Peyer's patch (tissue), 4 donors: ENCODE measurements around the gene PLA2G4C. TPM values are rescaled to one million over a fixed set of nuclear protein-coding genes. Genes with fewer than 3 reads are reported as not detected.

Experiments
- DNase-seq, 3 donors: peaks; one replicate each; pipeline ENCODE4 v3.0.0-alpha.2; 2017 to 2019
- H3K27ac ChIP-seq, 4 donors: fragments of 200-600 bp; sonication (generic); one replicate each; pipeline ENCODE4 v1.5.1; 2016 to 2019
- H3K27me3 ChIP-seq, 2 donors: fragments of 200-600 bp; sonication (generic); one replicate each; pipeline ENCODE4 v1.5.1; 2019
- H3K36me3 ChIP-seq, 3 donors: fragments of 200-600 bp; sonication (generic); one replicate each; pipeline ENCODE4 v1.5.1; 2016 to 2019
- H3K4me1 ChIP-seq, 4 donors: fragments of 200-600 bp; sonication (generic); one replicate each; pipeline ENCODE4 v1.5.1; 2016 to 2019
- H3K4me3 ChIP-seq, 4 donors: fragments of 200-600 bp; sonication (generic); 1 replicate in 3 of 4; 2 replicates in 1 of 4; pipeline ENCODE4 v1.5.1; 2016 to 2019; ENCODE audit warnings: mild to moderate bottlenecking in 1 of 4
- H3K9me3 ChIP-seq, 4 donors: fragments of 200-600 bp; sonication (generic); one replicate each; pipeline ENCODE4 v1.5.1; 2016 to 2019; ENCODE audit warnings: mild to moderate bottlenecking in 1 of 4
- POLR2A ChIP-seq, 2 donors: fragments of 450-650 bp; IDR thresholded peaks; one replicate each; pipeline ENCODE4 v1.5.1; 2017; ENCODE audit warnings: antibody characterized with exemption in 2 of 2, mild to moderate bottlenecking in 2 of 2, moderate library complexity in 2 of 2
- total RNA-seq, 4 donors: library from RNA; depleted of rRNA; stranded (reverse); fragments of >200 nt; gene quantifications; one replicate each; pipeline ENCODE4 v1.1.0, GENCODE V29; 2016
- TF ChIP-seq, protein P1 (sequence below), 6 experiments: fragments of 450-650 bp in 4 of 6; fragments of 200-600 bp in 2 of 6; sonication (generic) in 1 of 6; IDR thresholded peaks; one replicate each; pipeline ENCODE4 v1.5.1; 2017 to 2019; ENCODE audit warnings: antibody characterized with exemption in 6 of 6, mild to moderate bottlenecking in 3 of 6, moderate library complexity in 1 of 6

PLA2G4C gene
- total RNA-seq, 4 donors from 2014 or later, result 7.6 to 26.9 (median 18.3) TPM

DNA sequence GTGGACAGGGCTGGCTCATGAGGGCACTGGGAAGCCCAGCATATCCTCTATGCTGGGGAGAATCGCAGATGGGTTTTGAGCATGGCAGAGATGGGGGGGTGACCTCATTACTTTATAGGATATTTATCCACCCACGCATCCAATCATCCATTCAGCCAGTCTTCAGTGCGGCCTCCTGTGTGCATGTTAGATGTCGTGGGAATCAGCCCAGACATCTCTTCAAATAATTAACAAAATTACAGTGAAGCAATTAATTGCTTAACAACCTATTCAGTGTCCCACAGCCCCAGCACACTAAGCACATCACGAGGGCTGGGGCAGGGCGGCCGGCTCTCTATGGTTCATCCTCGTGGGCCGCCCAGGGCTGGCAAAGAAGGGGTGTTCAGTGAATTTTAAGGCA, 38.0 kb upstream of the PLA2G4C start:
- Histone ChIP-seq H3K4me1 (no peaks in the 10 kb centered on the region), H3K36me3 (peaks cover 0 to 13% (median 0%) of the 10 kb centered on the region in 3 donors), H3K9me3 (no peaks in the 10 kb centered on the region), H3K27ac (no peak overlapping the region), H3K4me3 (no peak overlapping the region), H3K27me3 (no peaks in the 10 kb centered on the region)
- TF ChIP-seq, protein P1, sequence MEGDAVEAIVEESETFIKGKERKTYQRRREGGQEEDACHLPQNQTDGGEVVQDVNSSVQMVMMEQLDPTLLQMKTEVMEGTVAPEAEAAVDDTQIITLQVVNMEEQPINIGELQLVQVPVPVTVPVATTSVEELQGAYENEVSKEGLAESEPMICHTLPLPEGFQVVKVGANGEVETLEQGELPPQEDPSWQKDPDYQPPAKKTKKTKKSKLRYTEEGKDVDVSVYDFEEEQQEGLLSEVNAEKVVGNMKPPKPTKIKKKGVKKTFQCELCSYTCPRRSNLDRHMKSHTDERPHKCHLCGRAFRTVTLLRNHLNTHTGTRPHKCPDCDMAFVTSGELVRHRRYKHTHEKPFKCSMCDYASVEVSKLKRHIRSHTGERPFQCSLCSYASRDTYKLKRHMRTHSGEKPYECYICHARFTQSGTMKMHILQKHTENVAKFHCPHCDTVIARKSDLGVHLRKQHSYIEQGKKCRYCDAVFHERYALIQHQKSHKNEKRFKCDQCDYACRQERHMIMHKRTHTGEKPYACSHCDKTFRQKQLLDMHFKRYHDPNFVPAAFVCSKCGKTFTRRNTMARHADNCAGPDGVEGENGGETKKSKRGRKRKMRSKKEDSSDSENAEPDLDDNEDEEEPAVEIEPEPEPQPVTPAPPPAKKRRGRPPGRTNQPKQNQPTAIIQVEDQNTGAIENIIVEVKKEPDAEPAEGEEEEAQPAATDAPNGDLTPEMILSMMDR (IDR thresholded peaks at IDR 0.05), result no peak
- TF ChIP-seq POLR2A (IDR thresholded peaks at IDR 0.05), result no peak
- no peak for DNase-seq

DNA sequence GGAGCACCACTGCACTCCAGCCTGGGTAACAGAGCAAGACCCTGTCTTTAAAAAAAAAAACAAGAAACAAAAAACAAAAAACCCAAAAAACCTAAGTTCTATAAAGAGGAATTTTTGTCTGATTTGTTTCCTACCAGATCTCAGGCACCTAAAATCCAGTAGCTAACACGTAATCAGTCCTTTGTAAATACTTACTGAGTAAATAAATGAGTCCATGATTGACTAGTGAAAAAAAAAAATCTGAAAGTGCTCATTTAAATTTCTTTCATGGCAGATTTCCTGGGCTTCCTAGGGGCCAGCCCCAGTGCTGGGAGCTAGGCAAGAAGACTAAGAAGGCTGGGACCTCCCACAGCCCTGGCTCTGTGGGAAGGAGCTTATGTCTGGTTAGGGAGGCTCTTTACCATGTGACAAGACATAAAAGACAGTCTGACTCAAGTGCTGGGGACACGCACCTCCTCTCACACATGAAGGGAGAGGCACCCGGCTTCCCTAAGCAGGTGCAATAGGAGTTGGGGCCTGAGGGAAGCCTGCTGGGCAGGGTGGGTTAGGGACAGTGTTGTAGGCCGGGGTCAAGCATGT, 37.1 kb upstream of the PLA2G4C start:
- TF ChIP-seq, protein P1 (IDR thresholded peaks at IDR 0.05), result no peak
- no peak for TF ChIP-seq POLR2A (IDR thresholded peaks at IDR 0.05)
- peaks cover 0 to 13% (median 0%) of the 10 kb centered on the region in 3 donors for H3K36me3 ChIP-seq
- no peaks in the 10 kb centered on the region for H3K27me3 ChIP-seq
- H3K4me1 ChIP-seq, result no peaks in the 10 kb centered on the region
- H3K4me3 ChIP-seq, result no peak overlapping the region
- no peak for DNase-seq
- H3K27ac ChIP-seq, result no peak overlapping the region
- H3K9me3 ChIP-seq, result no peaks in the 10 kb centered on the region

DNA sequence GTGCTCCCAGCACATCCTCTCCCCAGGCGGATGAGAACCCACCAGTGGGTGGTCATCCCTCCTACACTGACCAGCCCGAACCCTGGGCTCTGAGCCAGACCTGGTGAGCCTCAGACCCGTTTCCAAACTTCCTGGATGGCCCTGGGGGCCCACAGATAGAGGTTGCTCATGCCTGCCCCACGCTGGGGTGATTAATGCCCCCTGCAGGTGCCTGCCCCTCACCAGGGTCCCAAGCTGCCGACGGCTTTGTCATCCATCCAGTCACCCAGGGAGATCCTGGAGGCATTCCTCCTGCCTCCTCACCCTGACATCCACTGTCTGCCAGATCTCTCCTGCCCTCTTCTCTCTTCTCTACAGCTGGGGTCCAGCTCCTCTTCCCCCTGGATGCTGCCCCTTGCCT, 28.4 kb upstream of the PLA2G4C start:
- Histone ChIP-seq H3K27me3 (no peaks in the 10 kb centered on the region), H3K9me3 (no peaks in the 10 kb centered on the region), H3K36me3 (no peaks in the 10 kb centered on the region), H3K4me1 (no peaks in the 10 kb centered on the region), H3K27ac (no peak overlapping the region), H3K4me3 (no peak overlapping the region)
- DNase-seq, result no peak
- TF ChIP-seq POLR2A (IDR thresholded peaks at IDR 0.05), result no peak
- TF ChIP-seq, protein P1 (IDR thresholded peaks at IDR 0.05), result no peak

DNA sequence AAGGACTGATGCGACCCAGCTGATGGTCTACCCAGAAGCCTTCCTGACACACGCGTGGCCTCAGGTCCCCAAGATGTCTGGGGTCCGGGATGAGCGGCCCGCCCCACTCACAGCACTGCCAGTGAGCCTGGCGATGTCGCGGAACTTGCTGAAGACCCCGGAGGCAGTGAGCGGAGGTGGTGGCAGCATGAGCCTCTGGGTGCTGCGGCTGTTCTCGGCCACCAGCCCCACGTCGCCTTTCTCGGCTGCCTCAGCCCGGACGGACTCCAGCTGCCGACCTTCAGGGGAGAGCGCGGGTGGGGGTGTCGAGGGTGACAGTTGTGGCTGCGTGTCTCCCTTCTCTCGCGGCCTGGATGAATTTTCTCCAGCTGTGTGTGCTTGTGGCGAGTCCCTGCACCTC, 26.8 kb upstream of the PLA2G4C start:
- Histone ChIP-seq H3K4me3 (no peak overlapping the region), H3K9me3 (no peaks in the 10 kb centered on the region), H3K27ac (no peak overlapping the region), H3K36me3 (no peaks in the 10 kb centered on the region), H3K4me1 (no peaks in the 10 kb centered on the region), H3K27me3 (no peaks in the 10 kb centered on the region)
- no peak for DNase-seq
- TF ChIP-seq, protein P1 (IDR thresholded peaks at IDR 0.05), result no peak
- no peak for TF ChIP-seq POLR2A (IDR thresholded peaks at IDR 0.05)

DNA sequence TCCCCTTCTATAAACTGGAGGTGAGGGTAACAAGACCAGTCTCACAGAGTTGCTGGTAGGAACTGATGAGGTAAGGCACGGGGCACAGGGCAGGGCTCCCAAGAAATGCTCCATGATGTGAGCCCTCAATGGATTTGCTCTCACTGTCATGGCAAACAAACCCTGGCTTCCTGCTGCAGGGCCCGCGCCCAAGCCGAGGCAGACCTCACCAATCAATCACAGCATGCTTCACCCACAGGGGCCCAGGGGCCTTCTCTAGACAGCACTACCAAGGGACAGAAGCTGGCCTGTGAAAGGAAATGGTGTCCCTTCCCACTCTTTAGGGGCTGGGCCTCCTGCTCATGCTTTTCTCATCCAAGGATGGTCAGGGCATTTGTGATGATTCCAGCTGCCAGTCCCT, 25.9 kb upstream of the PLA2G4C start:
- Histone ChIP-seq H3K27ac (no peak overlapping the region), H3K4me1 (no peaks in the 10 kb centered on the region), H3K27me3 (no peaks in the 10 kb centered on the region), H3K36me3 (no peaks in the 10 kb centered on the region), H3K9me3 (no peaks in the 10 kb centered on the region), H3K4me3 (no peak overlapping the region)
- no peak for TF ChIP-seq POLR2A (IDR thresholded peaks at IDR 0.05)
- TF ChIP-seq, protein P1 (IDR thresholded peaks at IDR 0.05), result no peak
- no peak for DNase-seq

DNA sequence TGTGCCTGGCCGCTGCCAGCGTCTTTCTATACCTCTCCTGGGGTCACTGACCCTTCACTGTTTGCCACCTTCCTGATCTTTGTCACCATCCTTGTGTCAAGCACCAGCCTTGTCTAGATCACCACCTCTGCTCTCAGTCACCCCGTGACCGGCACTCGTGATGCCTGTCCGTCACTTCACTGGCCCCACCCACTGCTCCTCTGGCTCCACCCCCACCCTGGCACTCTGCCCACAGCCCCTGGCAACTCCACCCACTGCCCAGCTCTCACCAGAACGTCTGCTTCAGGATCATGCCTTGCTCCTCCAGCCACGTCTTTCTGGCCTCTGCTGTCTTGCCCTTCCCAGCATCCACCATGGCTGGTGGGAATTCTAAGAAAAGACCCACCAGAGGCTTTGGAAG, 24.8 kb upstream of the PLA2G4C start:
- H3K4me3 ChIP-seq, result no peak overlapping the region
- no peak overlapping the region for H3K27ac ChIP-seq
- no peaks in the 10 kb centered on the region for H3K4me1 ChIP-seq
- H3K27me3 ChIP-seq, result no peaks in the 10 kb centered on the region
- DNase-seq, result no peak
- no peaks in the 10 kb centered on the region for H3K9me3 ChIP-seq
- TF ChIP-seq, protein P1 (IDR thresholded peaks at IDR 0.05), result no peak
- no peak for TF ChIP-seq POLR2A (IDR thresholded peaks at IDR 0.05)
- peaks cover 0 to 7% (median 0%) of the 10 kb centered on the region in 3 donors for H3K36me3 ChIP-seq
